Esophagus muscularis mucosa (tissue), 4 donors: ENCODE measurements around the gene SIK3. TPM values are rescaled to one million over a fixed set of nuclear protein-coding genes. Genes with fewer than 3 reads are reported as not detected.

Experiments
- DNase-seq: peaks from one replicate; pipeline ENCODE4 v3.0.0-alpha.2; 2017; ENCODE audit errors: extremely low spot score
- H3K27ac ChIP-seq, 4 donors: fragments of 200-600 bp; sonication (generic); replicated peaks in 1 of 4; 1 replicate in 3 of 4; 2 replicates in 1 of 4; pipeline ENCODE4 v1.5.1; 2016 to 2019; ENCODE audit warnings: mild to moderate bottlenecking in 1 of 4
- H3K27me3 ChIP-seq, 4 donors: fragments of 200-600 bp; sonication (generic); one replicate each; pipeline versions ENCODE4 v1.5.1 to v1.6.0; 2016 to 2019
- H3K36me3 ChIP-seq, 4 donors: fragments of 200-600 bp; sonication (generic); one replicate each; pipeline ENCODE4 v1.5.1; 2016 to 2019
- H3K4me1 ChIP-seq, 4 donors: fragments of 200-600 bp; sonication (generic); one replicate each; pipeline ENCODE4 v1.5.1; 2016 to 2019
- H3K4me3 ChIP-seq, 4 donors: fragments of 200-600 bp; sonication (generic); 1 replicate in 2 of 4; 2 replicates in 2 of 4; pipeline ENCODE4 v1.5.1; 2016 to 2019; ENCODE audit warnings: mild to moderate bottlenecking in 4 of 4, moderate library complexity in 1 of 4
- H3K9me3 ChIP-seq, 4 donors: fragments of 200-600 bp; sonication (generic); 1 replicate in 3 of 4; 2 replicates in 1 of 4; pipeline ENCODE4 v1.5.1; 2016 to 2019
- CTCF ChIP-seq, 3 experiments: fragments of 200-600 bp in 2 of 3; fragments of 450-650 bp in 1 of 3; sonication (generic) in 2 of 3; IDR thresholded peaks; one replicate each; pipeline ENCODE4 v1.5.1; 2017 to 2019; ENCODE audit warnings: antibody characterized with exemption in 3 of 3, mild to moderate bottlenecking in 2 of 3, moderate library complexity in 1 of 3
- EP300 ChIP-seq: sonication (generic); formaldehyde crosslinking; IDR thresholded peaks from one replicate; pipeline ENCODE4 v1.6.1; 2017; ENCODE audit warnings: antibody characterized with exemption
- POLR2A ChIP-seq: fragments of 450-650 bp; IDR thresholded peaks from one replicate; pipeline ENCODE4 v1.6.1; 2017; ENCODE audit warnings: antibody characterized with exemption, moderate library complexity, mild to moderate bottlenecking, low read depth
- POLR2AphosphoS5 ChIP-seq, 2 donors: sonication (generic); formaldehyde crosslinking; IDR thresholded peaks; one replicate each; pipeline ENCODE4 v1.6.1; 2017; ENCODE audit warnings: antibody characterized with exemption in 2 of 2
- WGBS: methylation state at CpG from one replicate; pipeline ENCODE4 v1.1.5; 2018; 5-methylcytosine and 5-hydroxymethylcytosine counted together
- intact Hi-C: fragments of 100-400 bp; cut with DNase I; formaldehyde crosslinking; loops from one replicate; pipeline ENCODE4 v1.15.1; 2023
- total RNA-seq, 4 donors: library from RNA; depleted of rRNA; stranded (reverse); fragments of >200 nt; gene quantifications; one replicate each; pipeline versions ENCODE4 v1.1.0 to v1.2.1, GENCODE V29; 2016

The SIK3 gene
- total RNA-seq, 4 donors from 2014 or later, result 39.5 to 53.5 (median 42.3) TPM

DNA sequence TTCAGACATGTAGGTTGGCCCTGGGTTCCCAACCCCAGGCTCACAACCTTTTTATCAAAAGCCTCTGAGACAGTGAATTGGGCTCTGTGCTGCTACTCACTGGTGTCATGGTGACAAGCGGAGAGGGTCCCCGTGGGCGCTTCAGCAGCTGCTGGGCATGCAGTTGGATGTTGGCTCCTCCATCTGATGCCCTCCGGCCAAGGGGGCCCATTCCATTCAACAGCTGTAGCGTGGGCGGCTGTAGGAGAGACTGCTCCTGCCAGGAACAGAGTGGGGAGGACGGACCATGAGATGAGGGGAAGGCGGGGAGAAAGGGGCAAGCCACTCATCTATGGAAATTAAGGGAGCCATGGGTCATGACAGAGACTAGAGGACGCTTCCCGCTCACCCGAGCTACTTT, 224.8 kb downstream of the SIK3 start:
- Histone ChIP-seq H3K27ac (no peak overlapping the region), H3K4me1 (peaks cover 0 to 39% (median 3%) of the 10 kb centered on the region in 4 donors), H3K36me3 (peaks cover 40 to 85% (median 54%) of the 10 kb centered on the region in 4 donors), H3K27me3 (no peaks in the 10 kb centered on the region), H3K9me3 (no peaks in the 10 kb centered on the region), H3K4me3 (no peak overlapping the region)
- 95% methylated on average over 11 of the region's 11 CpGs for WGBS
- DNase-seq, result no peak
- intact Hi-C loops, result no loop called here
- TF ChIP-seq EP300 (no peak), CTCF (IDR thresholded peaks at IDR 0.05) (no peak), POLR2A (no peak), POLR2AphosphoS5 (IDR thresholded peaks at IDR 0.05) (no peak)

DNA sequence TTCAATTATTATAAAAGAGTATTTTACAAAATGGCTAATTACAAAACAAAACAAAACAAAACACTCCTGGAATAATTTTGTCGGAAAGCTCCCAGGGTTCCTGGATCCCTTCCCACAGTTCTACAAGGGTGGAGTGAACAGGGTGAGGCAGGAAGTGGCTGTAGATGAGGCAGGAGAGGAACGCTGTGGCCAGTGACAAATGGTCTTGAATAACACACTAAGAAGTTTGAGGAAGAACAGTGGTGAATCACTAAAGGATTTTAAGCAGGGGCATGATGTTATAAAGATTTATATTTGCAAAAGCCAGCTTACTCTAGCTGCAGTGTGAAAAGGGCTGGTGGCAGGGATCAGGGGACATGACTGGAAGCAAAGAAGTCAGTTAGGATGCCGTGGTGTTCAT, 227.0 kb downstream of the SIK3 start:
- no peaks in the 10 kb centered on the region for H3K27me3 ChIP-seq
- TF ChIP-seq POLR2AphosphoS5 (IDR thresholded peaks at IDR 0.05) (no peak), CTCF (IDR thresholded peaks at IDR 0.05) (no peak)
- peaks cover 0 to 42% (median 3%) of the 10 kb centered on the region in 4 donors for H3K4me1 ChIP-seq
- H3K9me3 ChIP-seq, result no peaks in the 10 kb centered on the region
- H3K27ac ChIP-seq, result no peak overlapping the region
- no peak overlapping the region for H3K4me3 ChIP-seq
- peaks cover 53 to 100% (median 75%) of the 10 kb centered on the region in 4 donors for H3K36me3 ChIP-seq
- DNase-seq, result no peak
- intact Hi-C loops, result no loop called here
- 51% methylated on average over 3 of the region's 3 CpGs for WGBS

DNA sequence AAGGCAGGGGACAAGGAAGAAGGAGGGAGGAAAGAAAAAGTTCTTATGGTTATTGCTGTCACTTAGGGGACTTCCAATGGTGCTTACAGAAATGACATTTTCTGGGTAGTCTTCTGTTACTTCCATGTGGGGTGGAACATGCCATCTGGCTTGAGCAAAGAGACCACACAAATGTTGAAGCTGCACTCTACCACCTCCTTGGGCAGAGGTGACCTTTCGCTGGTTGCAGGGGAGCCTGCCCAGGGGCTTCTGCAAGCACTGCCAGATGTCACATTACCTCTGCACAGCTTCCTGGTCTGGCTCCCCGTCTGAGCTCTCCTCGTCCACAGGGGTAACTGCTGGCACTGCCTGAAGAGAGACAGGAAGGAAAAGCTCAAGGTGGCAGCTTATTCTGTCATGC, 228.2 kb downstream of the SIK3 start:
- intact Hi-C loops, result no loop called here
- TF ChIP-seq CTCF (IDR thresholded peaks at IDR 0.05) (no peak), EP300 (no peak), POLR2AphosphoS5 (IDR thresholded peaks at IDR 0.05) (no peak), POLR2A (no peak)
- Histone ChIP-seq H3K27me3 (no peaks in the 10 kb centered on the region), H3K9me3 (no peaks in the 10 kb centered on the region), H3K27ac (no peak overlapping the region), H3K4me1 (peaks cover 0 to 45% (median 3%) of the 10 kb centered on the region in 4 donors), H3K36me3 (peaks cover 53 to 100% (median 77%) of the 10 kb centered on the region in 4 donors), H3K4me3 (no peak overlapping the region)
- WGBS, result 78% methylated on average over 3 of the region's 3 CpGs
- DNase-seq, result no peak

DNA sequence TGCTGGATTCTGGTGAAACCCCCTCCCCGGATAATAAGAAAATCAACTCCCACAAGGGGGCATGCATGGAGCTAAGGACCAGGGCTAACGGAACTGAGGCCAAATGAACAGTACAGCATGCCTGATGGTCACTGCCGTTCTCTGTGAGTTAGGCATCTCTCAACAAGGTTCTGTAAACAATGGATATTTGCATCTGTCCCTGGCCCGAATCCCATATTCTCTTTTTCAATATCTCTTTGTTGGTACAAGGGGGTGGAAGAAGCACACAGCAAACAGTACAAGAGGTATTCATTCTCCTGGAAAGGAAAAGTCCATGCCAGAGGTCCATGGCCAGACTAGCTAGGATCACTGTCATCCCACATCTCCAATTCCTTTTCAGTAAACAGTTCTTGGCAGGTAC, 228.6 kb downstream of the SIK3 start:
- Histone ChIP-seq H3K4me3 (no peak overlapping the region), H3K27ac (no peak overlapping the region), H3K4me1 (peaks cover 0 to 43% (median 3%) of the 10 kb centered on the region in 4 donors), H3K27me3 (no peaks in the 10 kb centered on the region), H3K9me3 (no peaks in the 10 kb centered on the region), H3K36me3 (peaks cover 53 to 100% (median 79%) of the 10 kb centered on the region in 4 donors)
- DNase-seq, result no peak
- WGBS, result 80% methylated on average over 4 of the region's 4 CpGs
- intact Hi-C loops, result no loop called here
- TF ChIP-seq POLR2A (no peak), POLR2AphosphoS5 (IDR thresholded peaks at IDR 0.05) (no peak), EP300 (no peak), CTCF (IDR thresholded peaks at IDR 0.05) (no peak)

- H3K27ac ChIP-seq, result no peak overlapping the region
- TF ChIP-seq POLR2A, result no peak
- TF ChIP-seq POLR2AphosphoS5 (IDR thresholded peaks at IDR 0.05), result no peak
- no peak for TF ChIP-seq CTCF (IDR thresholded peaks at IDR 0.05)
- TF ChIP-seq EP300, result no peak
- H3K27me3 ChIP-seq, result no peaks in the 10 kb centered on the region
- 42% methylated on average over 3 of the region's 3 CpGs for WGBS
- H3K9me3 ChIP-seq, result no peaks in the 10 kb centered on the region
- H3K4me1 ChIP-seq, result peaks cover 0 to 33% (median 3%) of the 10 kb centered on the region in 4 donors
- H3K36me3 ChIP-seq, result peaks cover 51 to 100% (median 83%) of the 10 kb centered on the region in 4 donors
- no peak overlapping the region for H3K4me3 ChIP-seq
- intact Hi-C loops, result no loop called here
- DNase-seq, result no peak
These were observed 230.2 kb downstream of the SIK3 start for GRCh38 chr11:116868066-116868465.
